GM18511 (cell line): ENCODE data around the gene TUBB4B.

ENCODE experiments used
- ATAC-seq: cut with Tn5 transposase; IDR thresholded peaks from one replicate; pipeline ENCODE4 v1.9.1; 2021; ENCODE audit warnings: mild to moderate bottlenecking, moderate library complexity; ENCODE audit not compliant: unreplicated experiment

Gene TUBB4B

GRCh38 chr9:137224830-137225694 is 16.0 kb upstream of the TUBB4B start, which contains the start of gene CYSRT1:
Gene CYSRT1, plus strand, starts transcription at chr9:137225174. Its CDS starts 448 bp downstream, at chr9:137225622.
- no peak for ATAC-seq

GRCh38 chr9:137225699-137226331 is 15.3 kb upstream of the TUBB4B start:
- ATAC-seq = no peak

- no peak for ATAC-seq
These were observed 14.6 kb upstream of the TUBB4B start for GRCh38 chr9:137226338-137227053.

- ATAC-seq = no peak
These were observed 13.8 kb upstream of the TUBB4B start, which contains the start of gene RNF224 for GRCh38 chr9:137227054-137227852. Gene RNF224, plus strand, starts transcription at chr9:137227502. Its CDS starts 834 bp downstream, at chr9:137228336.

- ATAC-seq = no peak
These were observed 13.1 kb upstream of the TUBB4B start for GRCh38 chr9:137227853-137228505.

GRCh38 chr9:137228506-137228967 is 12.6 kb upstream of the TUBB4B start:
- ATAC-seq = no peak

GRCh38 chr9:137228968-137229896 is 11.9 kb upstream of the TUBB4B start:
- ATAC-seq = no peak

GRCh38 chr9:137229903-137230704 is 11.0 kb upstream of the TUBB4B start:
- ATAC-seq = no peak

- no peak for ATAC-seq
These were observed 10.2 kb upstream of the TUBB4B start, which contains the start of gene SLC34A3 for GRCh38 chr9:137230705-137231371. Gene SLC34A3, plus strand, starts transcription at chr9:137230901. Its CDS starts 802 bp downstream, at chr9:137231703.

GRCh38 chr9:137231372-137232039 is 9.6 kb upstream of the TUBB4B start:
- no peak for ATAC-seq

- no peak for ATAC-seq
These were observed 9.0 kb upstream of the TUBB4B start for GRCh38 chr9:137232101-137232500.

GRCh38 chr9:137232510-137232909 is 8.6 kb upstream of the TUBB4B start:
- no peak for ATAC-seq

GRCh38 chr9:137233143-137233980 is 7.7 kb upstream of the TUBB4B start:
- no peak for ATAC-seq

GRCh38 chr9:137234055-137234697 is 6.9 kb upstream of the TUBB4B start:
- no peak for ATAC-seq

GRCh38 chr9:137234758-137235423 is 6.2 kb upstream of the TUBB4B start:
- no peak for ATAC-seq
